GM12892 (cell line): Measurements from ENCODE around the gene ASTL.
A peak's percentile ranks its signal among the peaks of the same experiment; 100 is the strongest.

ENCODE experiments used
- POLR2A ChIP-seq: IDR thresholded peaks from 2 replicates; pipeline ENCODE4 v1.6.1; 2011; ENCODE audit warnings: low read depth, low read length, control low read depth
- POLR2AphosphoS5 ChIP-seq: IDR thresholded peaks from 2 replicates; pipeline ENCODE4 v1.6.1; 2011; ENCODE audit warnings: low read depth, low read length, control low read depth

DNA sequence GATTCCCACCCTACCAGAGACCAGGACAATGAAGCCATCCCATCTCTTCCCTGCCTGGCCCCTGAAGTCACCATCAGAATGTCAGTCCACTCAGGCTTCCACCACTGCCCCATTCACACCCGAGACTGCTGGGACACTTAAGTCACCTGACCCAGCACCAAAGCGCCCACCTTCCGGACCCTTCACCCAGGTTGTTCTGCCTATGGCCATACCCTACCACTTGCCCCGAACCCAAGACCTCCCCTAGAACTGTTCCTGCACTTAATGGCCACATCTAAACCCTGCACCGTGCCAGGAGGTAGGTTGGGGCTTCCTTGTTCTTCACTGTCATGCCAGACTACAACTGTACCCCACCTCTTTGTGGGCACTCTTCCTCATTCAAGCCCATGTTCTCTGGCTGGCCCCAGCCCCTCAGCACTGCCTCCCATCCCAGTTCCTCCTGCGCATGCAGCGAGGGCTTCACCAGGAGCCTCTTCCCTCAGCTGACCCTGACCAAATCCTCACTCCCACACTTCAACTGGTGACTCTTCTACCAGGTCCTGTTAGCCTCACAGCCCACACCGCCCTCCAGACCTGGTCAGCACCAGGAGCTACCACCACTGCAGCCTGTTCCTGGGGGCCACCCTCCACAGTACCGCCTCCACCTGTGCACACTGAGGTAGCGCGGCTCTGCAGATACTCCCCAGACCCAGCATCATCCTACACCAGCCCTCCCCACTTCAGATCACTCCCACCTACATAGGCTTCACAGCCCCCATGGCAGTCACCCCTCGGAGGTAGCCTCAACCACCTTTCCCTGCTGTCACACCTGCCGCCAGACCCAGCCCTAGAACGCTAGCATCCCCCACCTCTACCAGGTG is 13.7 kb downstream of the ASTL start:
- TF ChIP-seq POLR2A (0 out of 2 replicates have a peak, but pooled peaks have one; percentile 15), POLR2AphosphoS5 (peak; percentile 55)
